HepG2 (cell line): Measurements from ENCODE around the gene RBCK1. TPM values are rescaled to one million over a fixed set of nuclear protein-coding genes. Genes with fewer than 3 reads are reported as not detected.
A peak's percentile ranks its signal among the peaks of the same experiment; 100 is the strongest.

Experiments
- BHLHE40 ChIP-seq: IDR thresholded peaks from 2 replicates; pipeline ENCODE4 v1.6.1; 2011; ENCODE audit warnings: low read length, improper control_type of control experiment
- ELF3 ChIP-seq: IDR thresholded peaks from 2 replicates; pipeline ENCODE4 v1.6.1; 2016; ENCODE audit warnings: missing genetic modification reagents, missing compliant biosample characterization
- KAT2B ChIP-seq: fragments of 150-350 bp; IDR thresholded peaks from 2 replicates; pipeline ENCODE4 v1.6.1; 2014; ENCODE audit warnings: low read depth, low read length, borderline replicate concordance
- MEIS2 ChIP-seq: sonication (generic); formaldehyde crosslinking; IDR thresholded peaks from 2 replicates; pipeline ENCODE4 v1.9.0; 2021; ENCODE audit warnings: mild to moderate bottlenecking, missing genetic modification reagents
- MLLT10 ChIP-seq: sonication (generic); formaldehyde crosslinking; IDR thresholded peaks from 2 replicates; pipeline ENCODE4 v1.4.0; 2020; ENCODE audit warnings: missing genetic modification reagents
- MLXIP ChIP-seq: sonication (generic); formaldehyde crosslinking; IDR thresholded peaks from 2 replicates; pipeline ENCODE4 v1.9.0; 2021; ENCODE audit warnings: missing genetic modification reagents, borderline replicate concordance
- SIX4 ChIP-seq: sonication (generic); formaldehyde crosslinking; IDR thresholded peaks from 2 replicates; pipeline ENCODE4 v1.4.0; 2020; ENCODE audit warnings: missing genetic modification reagents
- SMAD1 ChIP-seq: sonication (generic); formaldehyde crosslinking; IDR thresholded peaks from 2 replicates; pipeline ENCODE4 v1.4.0; 2020; ENCODE audit warnings: missing genetic modification reagents, low read depth, mild to moderate bottlenecking, borderline replicate concordance
- SRSF1 ChIP-seq: fragments of 200-400 bp; formaldehyde crosslinking; optimal IDR thresholded peaks from 2 replicates; pipeline ENCODE3; 2017; ENCODE audit warnings: mild to moderate bottlenecking, low read depth, low read length, moderate library complexity
- TBL1XR1 ChIP-seq: fragments of 150-350 bp; IDR thresholded peaks from 2 replicates; pipeline ENCODE4 v1.6.1; 2014; ENCODE audit warnings: borderline replicate concordance, low read length; ENCODE audit not compliant: partially characterized antibody
- TEAD3 ChIP-seq: optimal IDR thresholded peaks from 2 replicates; pipeline ENCODE3; 2016; ENCODE audit warnings: borderline replicate concordance
- THAP8 ChIP-seq: sonication (generic); formaldehyde crosslinking; IDR thresholded peaks from 2 replicates; pipeline ENCODE4 v1.5.1; 2020; ENCODE audit warnings: missing genetic modification reagents, mild to moderate bottlenecking, borderline replicate concordance
- ZMYM4 ChIP-seq: sonication (generic); formaldehyde crosslinking; IDR thresholded peaks from 2 replicates; pipeline ENCODE4 v1.8.1; 2023; ENCODE audit warnings: mild to moderate bottlenecking, missing genetic modification reagents
- ZNF749 ChIP-seq: sonication (generic); formaldehyde crosslinking; IDR thresholded peaks from 2 replicates; pipeline ENCODE4 v1.8.0; 2022; ENCODE audit warnings: mild to moderate bottlenecking, missing genetic modification reagents, moderate library complexity, borderline replicate concordance
- polyA plus RNA-seq, 8 experiments: library from polyadenylated mRNA; depleted of rRNA in 3 of 8; stranded (reverse) in 7 of 8; unstranded in 1 of 8; fragments of >200 nt; fragmentation: Illumina TruSeq in 4 of 8; extraction: Trizol in 4 of 8; gene quantifications; 2 replicates each; pipeline versions ENCODE4 v1.2.1 to v1.2.3, GENCODE V29; 2011 to 2016; ENCODE audit warnings: low read depth in 4 of 8, missing spikeins in 1 of 8, mixed read lengths in 1 of 8; ENCODE audit not compliant: insufficient read depth in 1 of 8
- total RNA-seq, 5 experiments: library from RNA; depleted of rRNA; stranded (reverse); fragments of >200 nt; fragmentation: Illumina TruSeq; extraction: Trizol; gene quantifications; 2 replicates each; pipeline ENCODE4 v1.2.3, GENCODE V29; 2016; ENCODE audit warnings: low read depth in 1 of 5
- TF ChIP-seq, protein P1 (sequence below): sonication (generic); formaldehyde crosslinking; IDR thresholded peaks from 2 replicates; pipeline ENCODE4 v1.8.1; 2023; ENCODE audit warnings: mild to moderate bottlenecking, missing genetic modification reagents
- TF ChIP-seq, protein P2 (sequence below): sonication (generic); formaldehyde crosslinking; IDR thresholded peaks from 2 replicates; pipeline ENCODE4 v1.4.0; 2020; ENCODE audit warnings: missing genetic modification reagents
- TF ChIP-seq, protein P3 (sequence below): sonication (generic); formaldehyde crosslinking; IDR thresholded peaks from 2 replicates; pipeline ENCODE4 v1.4.0; 2020; ENCODE audit warnings: mild to moderate bottlenecking, missing genetic modification reagents

The RBCK1 gene
- total and polyA plus RNA-seq, 2 of the 13 experiments (the other 11 are each of a cell fraction or from before 2014, with no cell fraction given) = 149 to 215 TPM

DNA sequence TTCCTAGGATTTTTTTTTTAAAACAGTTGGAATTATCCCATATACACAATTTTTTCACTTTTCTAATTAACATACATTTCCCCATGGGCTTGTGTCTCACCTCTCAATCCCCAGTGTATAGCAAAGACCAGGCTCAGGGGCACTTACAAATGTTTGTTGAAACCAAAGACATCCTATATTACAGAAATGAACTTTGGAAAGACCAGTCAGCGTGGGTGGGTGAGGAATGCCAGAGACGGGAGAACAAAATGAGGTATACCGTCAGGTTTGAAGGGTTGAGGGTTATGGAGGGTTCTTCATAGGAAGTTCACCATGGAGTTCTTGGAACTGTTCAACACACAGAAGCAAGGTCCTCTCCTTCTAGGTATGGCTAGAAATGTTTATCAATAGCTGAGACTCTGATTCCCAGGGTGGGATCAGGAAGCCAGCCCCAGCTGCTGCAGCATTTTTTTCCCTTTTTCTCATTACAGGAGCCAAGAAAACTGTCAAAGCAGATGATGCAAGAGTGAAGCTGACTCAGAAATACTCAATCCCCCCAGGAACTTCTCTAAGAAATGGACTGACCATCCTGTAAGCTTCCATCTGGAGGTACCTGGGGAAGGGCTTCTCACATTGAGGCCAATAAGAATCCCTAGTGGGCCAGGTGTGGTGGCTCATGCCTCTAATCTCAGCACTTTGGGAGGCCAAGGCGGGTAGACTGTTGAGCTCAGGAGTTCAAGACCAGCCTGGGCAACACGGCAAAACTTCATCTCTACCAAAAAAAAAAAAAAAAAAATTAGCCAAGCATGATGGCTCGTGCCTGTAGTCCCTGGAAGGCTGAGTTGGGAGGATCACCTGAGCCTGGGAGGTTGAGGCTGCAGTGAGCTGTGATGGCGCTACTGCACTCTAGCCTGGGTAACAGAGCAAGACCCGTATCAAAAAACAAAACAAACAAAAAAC lies 70.2 kb downstream of the RBCK1 start (continued):
- TF ChIP-seq, protein P1, sequence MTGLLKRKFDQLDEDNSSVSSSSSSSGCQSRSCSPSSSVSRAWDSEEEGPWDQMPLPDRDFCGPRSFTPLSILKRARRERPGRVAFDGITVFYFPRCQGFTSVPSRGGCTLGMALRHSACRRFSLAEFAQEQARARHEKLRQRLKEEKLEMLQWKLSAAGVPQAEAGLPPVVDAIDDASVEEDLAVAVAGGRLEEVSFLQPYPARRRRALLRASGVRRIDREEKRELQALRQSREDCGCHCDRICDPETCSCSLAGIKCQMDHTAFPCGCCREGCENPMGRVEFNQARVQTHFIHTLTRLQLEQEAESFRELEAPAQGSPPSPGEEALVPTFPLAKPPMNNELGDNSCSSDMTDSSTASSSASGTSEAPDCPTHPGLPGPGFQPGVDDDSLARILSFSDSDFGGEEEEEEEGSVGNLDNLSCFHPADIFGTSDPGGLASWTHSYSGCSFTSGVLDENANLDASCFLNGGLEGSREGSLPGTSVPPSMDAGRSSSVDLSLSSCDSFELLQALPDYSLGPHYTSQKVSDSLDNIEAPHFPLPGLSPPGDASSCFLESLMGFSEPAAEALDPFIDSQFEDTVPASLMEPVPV (CRISPR knock-in tag) = no peak
- TF ChIP-seq BHLHE40 (no peak), TEAD3 (CRISPR knock-in tag) (peak; percentile 43), SMAD1 (CRISPR knock-in tag) (no peak), MLLT10 (CRISPR knock-in tag) (no peak), ZMYM4 (CRISPR knock-in tag) (no peak), ZNF749 (CRISPR knock-in tag) (no peak), ELF3 (CRISPR knock-in tag) (0 out of 2 replicates have a peak, but pooled peaks have one; percentile 15), MEIS2 (CRISPR knock-in tag) (no peak), MLXIP (CRISPR knock-in tag) (no peak), TBL1XR1 (peak; percentile 17), SIX4 (CRISPR knock-in tag) (no peak), SRSF1 (no peak), KAT2B (no peak), THAP8 (CRISPR knock-in tag) (no peak)
- TF ChIP-seq, protein P2, sequence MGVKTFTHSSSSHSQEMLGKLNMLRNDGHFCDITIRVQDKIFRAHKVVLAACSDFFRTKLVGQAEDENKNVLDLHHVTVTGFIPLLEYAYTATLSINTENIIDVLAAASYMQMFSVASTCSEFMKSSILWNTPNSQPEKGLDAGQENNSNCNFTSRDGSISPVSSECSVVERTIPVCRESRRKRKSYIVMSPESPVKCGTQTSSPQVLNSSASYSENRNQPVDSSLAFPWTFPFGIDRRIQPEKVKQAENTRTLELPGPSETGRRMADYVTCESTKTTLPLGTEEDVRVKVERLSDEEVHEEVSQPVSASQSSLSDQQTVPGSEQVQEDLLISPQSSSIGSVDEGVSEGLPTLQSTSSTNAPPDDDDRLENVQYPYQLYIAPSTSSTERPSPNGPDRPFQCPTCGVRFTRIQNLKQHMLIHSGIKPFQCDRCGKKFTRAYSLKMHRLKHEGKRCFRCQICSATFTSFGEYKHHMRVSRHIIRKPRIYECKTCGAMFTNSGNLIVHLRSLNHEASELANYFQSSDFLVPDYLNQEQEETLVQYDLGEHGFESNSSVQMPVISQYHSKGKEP = no peak
- TF ChIP-seq, protein P3, sequence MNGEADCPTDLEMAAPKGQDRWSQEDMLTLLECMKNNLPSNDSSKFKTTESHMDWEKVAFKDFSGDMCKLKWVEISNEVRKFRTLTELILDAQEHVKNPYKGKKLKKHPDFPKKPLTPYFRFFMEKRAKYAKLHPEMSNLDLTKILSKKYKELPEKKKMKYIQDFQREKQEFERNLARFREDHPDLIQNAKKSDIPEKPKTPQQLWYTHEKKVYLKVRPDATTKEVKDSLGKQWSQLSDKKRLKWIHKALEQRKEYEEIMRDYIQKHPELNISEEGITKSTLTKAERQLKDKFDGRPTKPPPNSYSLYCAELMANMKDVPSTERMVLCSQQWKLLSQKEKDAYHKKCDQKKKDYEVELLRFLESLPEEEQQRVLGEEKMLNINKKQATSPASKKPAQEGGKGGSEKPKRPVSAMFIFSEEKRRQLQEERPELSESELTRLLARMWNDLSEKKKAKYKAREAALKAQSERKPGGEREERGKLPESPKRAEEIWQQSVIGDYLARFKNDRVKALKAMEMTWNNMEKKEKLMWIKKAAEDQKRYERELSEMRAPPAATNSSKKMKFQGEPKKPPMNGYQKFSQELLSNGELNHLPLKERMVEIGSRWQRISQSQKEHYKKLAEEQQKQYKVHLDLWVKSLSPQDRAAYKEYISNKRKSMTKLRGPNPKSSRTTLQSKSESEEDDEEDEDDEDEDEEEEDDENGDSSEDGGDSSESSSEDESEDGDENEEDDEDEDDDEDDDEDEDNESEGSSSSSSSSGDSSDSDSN (CRISPR knock-in tag) = no peak
